ENCODE measurements around the gene C10orf53.
A peak's percentile ranks its signal among the peaks of the same experiment; 100 is the strongest.

C10orf53 gene

DNA sequence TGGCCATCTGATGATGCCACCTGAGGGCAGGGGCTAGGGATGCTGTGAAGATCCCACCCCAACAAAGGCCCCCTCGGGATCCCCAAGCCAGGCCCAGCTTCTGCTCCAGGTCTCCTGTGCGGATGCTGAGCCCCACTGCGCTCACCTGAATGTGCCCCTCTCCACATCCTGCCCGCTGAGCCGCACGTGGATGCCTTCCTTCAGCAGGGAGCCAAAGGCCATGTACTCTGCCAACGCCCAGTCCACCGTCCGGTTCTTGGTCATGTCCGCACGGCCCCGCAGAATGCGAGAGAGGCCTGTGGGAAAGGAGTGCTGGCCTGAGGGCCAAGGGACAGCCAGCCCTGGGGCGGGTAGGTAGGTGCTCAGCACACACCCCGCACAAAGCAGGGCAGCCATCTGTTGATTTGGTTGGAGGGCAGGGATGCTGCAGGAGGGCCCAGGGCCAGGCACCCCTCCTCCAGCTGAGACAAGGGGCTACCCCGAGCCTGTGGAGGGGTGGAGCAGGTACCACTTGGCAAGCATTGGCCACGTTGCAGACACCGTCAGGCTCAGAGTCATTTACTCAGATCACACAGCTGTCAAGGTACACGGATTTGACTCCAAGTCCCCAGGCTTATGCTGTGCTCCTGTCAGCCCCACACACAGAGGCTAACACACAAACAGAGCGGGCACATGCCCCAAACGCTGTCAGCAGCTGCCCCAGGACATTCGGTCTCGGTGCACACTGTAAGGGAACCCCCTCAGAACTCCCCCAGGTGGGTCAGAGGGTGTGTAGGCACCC, 63.4 kb downstream of the C10orf53 start:
- Histone ChIP-seq H3K36me3 (no peaks in the 10 kb centered on the region), H3K27me3 (ENCODE audit: insufficient read depth, low read depth, severe bottlenecking) (no peaks in the 10 kb centered on the region), H3K9me3 (ENCODE audit: severe bottlenecking) (no peaks in the 10 kb centered on the region), H3K4me3 (ENCODE audit: low read depth, low read length) (no peak overlapping the region), H3K27ac (no peak overlapping the region)
- TF ChIP-seq, protein P1, sequence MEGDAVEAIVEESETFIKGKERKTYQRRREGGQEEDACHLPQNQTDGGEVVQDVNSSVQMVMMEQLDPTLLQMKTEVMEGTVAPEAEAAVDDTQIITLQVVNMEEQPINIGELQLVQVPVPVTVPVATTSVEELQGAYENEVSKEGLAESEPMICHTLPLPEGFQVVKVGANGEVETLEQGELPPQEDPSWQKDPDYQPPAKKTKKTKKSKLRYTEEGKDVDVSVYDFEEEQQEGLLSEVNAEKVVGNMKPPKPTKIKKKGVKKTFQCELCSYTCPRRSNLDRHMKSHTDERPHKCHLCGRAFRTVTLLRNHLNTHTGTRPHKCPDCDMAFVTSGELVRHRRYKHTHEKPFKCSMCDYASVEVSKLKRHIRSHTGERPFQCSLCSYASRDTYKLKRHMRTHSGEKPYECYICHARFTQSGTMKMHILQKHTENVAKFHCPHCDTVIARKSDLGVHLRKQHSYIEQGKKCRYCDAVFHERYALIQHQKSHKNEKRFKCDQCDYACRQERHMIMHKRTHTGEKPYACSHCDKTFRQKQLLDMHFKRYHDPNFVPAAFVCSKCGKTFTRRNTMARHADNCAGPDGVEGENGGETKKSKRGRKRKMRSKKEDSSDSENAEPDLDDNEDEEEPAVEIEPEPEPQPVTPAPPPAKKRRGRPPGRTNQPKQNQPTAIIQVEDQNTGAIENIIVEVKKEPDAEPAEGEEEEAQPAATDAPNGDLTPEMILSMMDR (IDR thresholded peaks at IDR 0.05; ENCODE audit: low read depth, low read length), result no peak
- DNase-seq, result no peak

DNA sequence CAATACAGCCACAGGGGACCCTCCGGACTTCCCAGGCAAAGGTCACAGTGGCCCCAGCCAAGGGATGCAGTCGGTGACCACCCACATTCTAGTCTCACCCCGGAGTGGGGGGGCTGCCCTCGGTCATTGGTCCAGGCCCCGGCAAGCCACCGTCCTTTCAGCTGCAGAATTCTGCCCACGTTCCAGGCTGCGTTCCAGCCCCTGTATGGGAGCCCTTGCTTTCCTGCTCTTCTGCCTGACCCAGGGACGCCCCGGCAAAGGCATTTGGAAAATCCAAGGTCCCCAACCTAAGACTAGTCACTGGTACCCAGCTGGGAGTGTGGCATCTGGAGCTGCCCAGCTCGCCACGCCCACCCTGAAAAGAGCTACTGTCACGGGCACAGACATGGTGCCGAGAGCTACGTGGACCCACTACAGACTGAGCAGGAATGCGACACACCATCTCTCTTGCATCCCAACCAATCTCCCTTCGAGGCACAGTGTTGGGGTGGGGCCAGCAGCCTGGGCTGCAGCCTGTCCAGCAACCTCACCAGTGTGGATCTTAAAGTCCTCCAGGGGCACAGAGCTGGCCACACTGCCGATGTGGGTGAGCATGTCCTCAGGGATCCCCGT, 64.1 kb downstream of the C10orf53 start:
- no peaks in the 10 kb centered on the region for H3K9me3 ChIP-seq (ENCODE audit: severe bottlenecking)
- no peak for DNase-seq
- no peaks in the 10 kb centered on the region for H3K36me3 ChIP-seq
- no peak overlapping the region for H3K27ac ChIP-seq
- TF ChIP-seq, protein P1 (IDR thresholded peaks at IDR 0.05; ENCODE audit: low read depth, low read length), result no peak
- no peak overlapping the region for H3K4me3 ChIP-seq (ENCODE audit: low read depth, low read length)
- H3K27me3 ChIP-seq (ENCODE audit: insufficient read depth, low read depth, severe bottlenecking), result no peaks in the 10 kb centered on the region

- TF ChIP-seq, protein P1 (IDR thresholded peaks at IDR 0.05; ENCODE audit: low read depth, low read length), result no peak
- no peaks in the 10 kb centered on the region for H3K36me3 ChIP-seq
- no peak for DNase-seq
- H3K4me3 ChIP-seq (ENCODE audit: low read depth, low read length), result no peak overlapping the region
- no peak overlapping the region for H3K27ac ChIP-seq
- H3K9me3 ChIP-seq (ENCODE audit: severe bottlenecking), result no peaks in the 10 kb centered on the region
- no peaks in the 10 kb centered on the region for H3K27me3 ChIP-seq (ENCODE audit: insufficient read depth, low read depth, severe bottlenecking)
Observed at GRCh38 chr10:49744091-49744685, 64.7 kb downstream of the C10orf53 start.

DNA sequence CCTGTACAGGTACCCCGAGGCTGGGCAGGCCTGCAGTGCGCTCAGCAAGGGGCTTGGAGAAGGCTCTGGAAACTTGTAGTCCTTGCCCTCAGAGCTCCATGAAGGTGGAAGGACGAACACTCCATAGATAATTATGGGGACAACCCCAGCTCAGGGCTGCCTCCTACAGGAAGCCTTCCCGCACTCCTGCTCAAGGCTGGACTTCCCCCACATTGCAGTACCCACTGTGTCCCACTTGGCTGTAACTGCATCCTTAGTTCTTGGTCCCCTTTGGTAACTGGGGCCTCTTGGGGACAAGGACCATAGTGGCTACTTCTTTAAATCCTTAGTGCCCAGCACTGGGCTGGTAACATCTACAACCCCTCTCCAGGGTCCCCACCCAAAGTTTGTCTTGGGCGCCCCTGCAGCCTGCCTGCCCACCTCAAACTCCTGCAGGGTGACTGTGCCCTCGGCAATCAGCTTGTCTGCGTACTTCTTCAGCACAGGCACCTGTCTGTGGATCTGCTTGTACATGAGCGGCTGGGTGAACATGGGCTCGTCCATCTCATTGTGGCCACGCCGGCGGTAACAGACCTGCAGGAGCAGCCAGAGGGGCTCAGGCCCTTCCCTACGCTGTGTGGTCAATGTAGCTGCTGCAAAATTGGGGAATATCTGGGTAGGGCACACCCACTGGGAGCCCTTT, 65.6 kb downstream of the C10orf53 start:
- TF ChIP-seq, protein P1 (IDR thresholded peaks at IDR 0.05; ENCODE audit: low read depth, low read length), result peak; percentile 35
- no peak for DNase-seq
- H3K9me3 ChIP-seq (ENCODE audit: severe bottlenecking), result no peaks in the 10 kb centered on the region
- no peak overlapping the region for H3K4me3 ChIP-seq (ENCODE audit: low read depth, low read length)
- no peak overlapping the region for H3K27ac ChIP-seq
- no peaks in the 10 kb centered on the region for H3K27me3 ChIP-seq (ENCODE audit: insufficient read depth, low read depth, severe bottlenecking)
- no peaks in the 10 kb centered on the region for H3K36me3 ChIP-seq

DNA sequence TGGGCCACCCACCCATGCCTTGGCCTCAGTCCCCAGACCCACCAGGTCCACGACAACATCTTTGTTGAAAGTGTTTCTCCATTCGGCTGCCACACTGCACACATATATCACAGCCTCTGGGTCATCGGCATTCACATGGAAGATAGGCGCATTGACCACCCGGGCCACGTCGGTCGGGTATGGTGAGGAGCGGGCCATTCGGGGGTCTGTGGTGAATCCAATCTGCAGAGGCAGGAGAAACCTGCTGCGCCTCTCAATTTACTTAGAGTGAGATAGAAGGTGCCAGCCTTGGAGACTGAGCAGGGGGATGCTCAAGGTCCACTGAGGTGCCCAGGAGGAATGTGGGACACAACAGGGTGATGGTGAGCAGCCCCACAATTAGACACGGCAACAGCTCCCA, 66.3 kb downstream of the C10orf53 start:
- TF ChIP-seq, protein P1 (IDR thresholded peaks at IDR 0.05; ENCODE audit: low read depth, low read length), result no peak
- Histone ChIP-seq H3K9me3 (ENCODE audit: severe bottlenecking) (no peaks in the 10 kb centered on the region), H3K4me3 (ENCODE audit: low read depth, low read length) (no peak overlapping the region), H3K27me3 (ENCODE audit: insufficient read depth, low read depth, severe bottlenecking) (no peaks in the 10 kb centered on the region), H3K27ac (no peak overlapping the region), H3K36me3 (no peaks in the 10 kb centered on the region)
- DNase-seq, result no peak

Measured in WERI-Rb-1 (cell line).